PC-9 (cell line): ENCODE measurements around the gene ATG2A.

Experiments
- CTCF ChIP-seq: fragments of 200-600 bp; sonication (generic); conservative IDR thresholded peaks from 2 replicates; pipeline ENCODE4 v1.6.1; 2017; ENCODE audit warnings: mixed run types, antibody characterized with exemption, mild to moderate bottlenecking, moderate library complexity
- EZH2 ChIP-seq: fragments of 200-600 bp; sonication (generic); IDR thresholded peaks from 2 replicates; pipeline ENCODE4 v1.8.0; 2017; ENCODE audit warnings: antibody characterized with exemption, low read depth

- no peak for TF ChIP-seq CTCF
- TF ChIP-seq EZH2 = no peak
Observed at GRCh38 chr11:64911142-64911541, 5.9 kb downstream of the ATG2A start.
